ENCODE results near the gene CSAD.

Gene CSAD

DNA sequence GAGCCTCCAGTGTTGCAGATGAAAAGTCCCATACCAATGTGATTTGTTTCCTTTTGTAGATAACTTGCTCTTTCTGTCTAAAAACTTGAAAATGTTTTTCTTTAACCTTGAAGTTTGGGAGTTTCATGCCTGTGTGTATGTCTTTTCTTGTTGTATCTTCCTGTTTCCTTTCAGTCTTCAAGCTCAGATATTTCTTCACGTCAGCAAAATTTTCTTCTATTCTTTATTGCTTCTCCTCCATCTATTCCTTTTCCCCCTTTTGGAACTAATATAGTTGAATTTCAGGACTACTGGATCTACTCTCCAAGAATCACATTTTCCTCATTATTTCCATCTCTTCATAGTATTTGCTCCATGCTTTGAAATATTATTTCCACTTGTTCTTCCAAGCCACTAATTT, 53.6 kb downstream of the CSAD start:
- no peaks in the 10 kb centered on the region for H3K27me3 ChIP-seq (ENCODE audit: low read length)
- no peaks in the 10 kb centered on the region for H3K36me3 ChIP-seq (ENCODE audit: low read length)
- no peaks in the 10 kb centered on the region for H3K9me3 ChIP-seq (ENCODE audit: insufficient read depth, low read length)
- no peak for TF ChIP-seq EZH2phosphoT487 (conservative IDR thresholded peaks at IDR 0.05; ENCODE audit: low read length)
- TF ChIP-seq, protein P1, sequence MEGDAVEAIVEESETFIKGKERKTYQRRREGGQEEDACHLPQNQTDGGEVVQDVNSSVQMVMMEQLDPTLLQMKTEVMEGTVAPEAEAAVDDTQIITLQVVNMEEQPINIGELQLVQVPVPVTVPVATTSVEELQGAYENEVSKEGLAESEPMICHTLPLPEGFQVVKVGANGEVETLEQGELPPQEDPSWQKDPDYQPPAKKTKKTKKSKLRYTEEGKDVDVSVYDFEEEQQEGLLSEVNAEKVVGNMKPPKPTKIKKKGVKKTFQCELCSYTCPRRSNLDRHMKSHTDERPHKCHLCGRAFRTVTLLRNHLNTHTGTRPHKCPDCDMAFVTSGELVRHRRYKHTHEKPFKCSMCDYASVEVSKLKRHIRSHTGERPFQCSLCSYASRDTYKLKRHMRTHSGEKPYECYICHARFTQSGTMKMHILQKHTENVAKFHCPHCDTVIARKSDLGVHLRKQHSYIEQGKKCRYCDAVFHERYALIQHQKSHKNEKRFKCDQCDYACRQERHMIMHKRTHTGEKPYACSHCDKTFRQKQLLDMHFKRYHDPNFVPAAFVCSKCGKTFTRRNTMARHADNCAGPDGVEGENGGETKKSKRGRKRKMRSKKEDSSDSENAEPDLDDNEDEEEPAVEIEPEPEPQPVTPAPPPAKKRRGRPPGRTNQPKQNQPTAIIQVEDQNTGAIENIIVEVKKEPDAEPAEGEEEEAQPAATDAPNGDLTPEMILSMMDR (IDR thresholded peaks at IDR 0.05; ENCODE audit: insufficient read depth, low read length, poor library complexity, severe bottlenecking) = no peak
- no peak overlapping the region for H3K4me2 ChIP-seq (ENCODE audit: low read depth, low read length, poor library complexity, severe bottlenecking)
- no peaks in the 10 kb centered on the region for H4K20me1 ChIP-seq (ENCODE audit: low read depth, low read length)
- no peaks in the 10 kb centered on the region for H3K9me2 ChIP-seq (replicated peaks; ENCODE audit: insufficient read depth, low read length)
- H2AFZ ChIP-seq (ENCODE audit: low read depth, low read length, severe bottlenecking) = no peak overlapping the region
- H3K79me2 ChIP-seq (ENCODE audit: insufficient read depth, low read length) = no peaks in the 10 kb centered on the region
- H3K9ac ChIP-seq (ENCODE audit: low read length) = no peak overlapping the region
- no peaks in the 10 kb centered on the region for H3F3A ChIP-seq (ENCODE audit: insufficient read depth)
- H3K4me3 ChIP-seq (ENCODE audit: insufficient read depth, low read length, poor library complexity, severe bottlenecking) = no peak overlapping the region
- H3K27ac ChIP-seq (ENCODE audit: low read depth, low read length) = no peak overlapping the region

DNA sequence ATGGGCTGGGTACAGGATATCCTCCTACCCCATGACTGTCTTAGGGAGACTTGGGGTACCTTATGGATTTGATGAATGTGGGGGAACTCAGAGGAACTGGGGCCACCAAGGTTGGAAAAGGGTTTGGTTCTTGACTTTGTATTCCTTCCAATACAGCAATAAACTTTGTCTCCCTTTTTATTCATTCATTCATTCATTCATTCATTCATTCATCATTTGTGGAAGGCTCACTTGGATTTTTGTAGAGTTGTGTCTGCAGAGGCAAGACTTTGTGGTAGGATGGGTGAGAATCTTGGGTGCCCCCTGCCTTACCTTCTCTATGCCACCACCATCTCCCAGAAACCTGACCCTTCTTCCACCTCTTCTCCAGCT, 56.4 kb downstream of the CSAD start:
- Histone ChIP-seq H3K9ac (ENCODE audit: low read length) (no peak overlapping the region), H3K4me3 (ENCODE audit: insufficient read depth, low read length, poor library complexity, severe bottlenecking) (no peak overlapping the region), H3K4me2 (ENCODE audit: low read depth, low read length, poor library complexity, severe bottlenecking) (no peak overlapping the region), H2AFZ (ENCODE audit: low read depth, low read length, severe bottlenecking) (no peak overlapping the region), H4K20me1 (ENCODE audit: low read depth, low read length) (no peaks in the 10 kb centered on the region), H3K27ac (ENCODE audit: low read depth, low read length) (no peak overlapping the region), H3F3A (ENCODE audit: insufficient read depth) (no peaks in the 10 kb centered on the region), H3K36me3 (ENCODE audit: low read length) (no peaks in the 10 kb centered on the region), H3K9me2 (replicated peaks; ENCODE audit: insufficient read depth, low read length) (no peaks in the 10 kb centered on the region), H3K79me2 (ENCODE audit: insufficient read depth, low read length) (no peaks in the 10 kb centered on the region), H3K9me3 (ENCODE audit: insufficient read depth, low read length) (no peaks in the 10 kb centered on the region), H3K27me3 (ENCODE audit: low read length) (no peaks in the 10 kb centered on the region)
- TF ChIP-seq, protein P1 (IDR thresholded peaks at IDR 0.05; ENCODE audit: insufficient read depth, low read length, poor library complexity, severe bottlenecking) = no peak
- no peak for TF ChIP-seq EZH2phosphoT487 (conservative IDR thresholded peaks at IDR 0.05; ENCODE audit: low read length)

DNA sequence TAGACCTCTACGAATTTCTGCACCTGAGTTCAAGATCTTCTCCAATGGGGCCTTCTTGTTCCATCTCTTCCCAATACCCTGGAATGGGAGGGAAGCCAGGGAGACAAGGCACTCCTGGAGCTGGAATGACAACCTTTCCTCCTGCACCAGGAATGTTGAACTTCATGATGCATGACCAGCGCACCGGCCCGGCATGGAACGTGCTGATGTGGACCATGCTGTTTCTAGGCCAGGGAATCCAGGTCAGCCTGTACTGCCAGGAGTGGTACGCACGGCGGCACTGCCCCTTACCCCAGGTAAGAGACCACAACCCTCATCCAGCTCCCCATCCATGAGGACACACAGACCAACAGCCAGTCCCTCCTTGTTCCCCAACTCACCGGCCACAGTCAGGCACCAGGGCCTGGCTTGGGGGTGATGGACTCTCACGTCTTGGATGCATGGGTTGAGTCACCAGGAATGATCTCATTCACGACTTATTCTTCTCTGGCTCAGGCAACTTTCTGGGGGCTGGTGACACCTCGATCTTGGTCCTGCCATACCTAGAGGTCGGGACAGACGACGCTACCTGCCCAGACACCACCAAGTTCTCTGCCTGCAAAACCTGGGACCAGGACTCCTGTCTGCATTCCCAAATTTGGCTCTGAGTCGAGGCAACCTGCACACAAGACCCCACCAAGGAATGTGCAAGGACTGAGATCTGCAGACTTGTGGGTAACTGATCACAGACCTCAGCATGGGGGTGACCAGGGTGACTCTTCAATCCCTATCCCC, 57.0 kb downstream of the CSAD start:
- no peaks in the 10 kb centered on the region for H3K9me3 ChIP-seq (ENCODE audit: insufficient read depth, low read length)
- no peak overlapping the region for H3K4me2 ChIP-seq (ENCODE audit: low read depth, low read length, poor library complexity, severe bottlenecking)
- no peaks in the 10 kb centered on the region for H3K36me3 ChIP-seq (ENCODE audit: low read length)
- no peaks in the 10 kb centered on the region for H3F3A ChIP-seq (ENCODE audit: insufficient read depth)
- H2AFZ ChIP-seq (ENCODE audit: low read depth, low read length, severe bottlenecking) = no peak overlapping the region
- no peak overlapping the region for H3K4me3 ChIP-seq (ENCODE audit: insufficient read depth, low read length, poor library complexity, severe bottlenecking)
- H3K27ac ChIP-seq (ENCODE audit: low read depth, low read length) = no peak overlapping the region
- no peaks in the 10 kb centered on the region for H4K20me1 ChIP-seq (ENCODE audit: low read depth, low read length)
- H3K9ac ChIP-seq (ENCODE audit: low read length) = no peak overlapping the region
- no peaks in the 10 kb centered on the region for H3K9me2 ChIP-seq (replicated peaks; ENCODE audit: insufficient read depth, low read length)
- TF ChIP-seq, protein P1 (IDR thresholded peaks at IDR 0.05; ENCODE audit: insufficient read depth, low read length, poor library complexity, severe bottlenecking) = no peak
- no peak for TF ChIP-seq EZH2phosphoT487 (conservative IDR thresholded peaks at IDR 0.05; ENCODE audit: low read length)
- no peaks in the 10 kb centered on the region for H3K79me2 ChIP-seq (ENCODE audit: insufficient read depth, low read length)
- no peaks in the 10 kb centered on the region for H3K27me3 ChIP-seq (ENCODE audit: low read length)
